Left ventricle myocardium inferior (tissue), 1 donor: ENCODE data around the gene HOXD10. TPM values are rescaled to one million over a fixed set of nuclear protein-coding genes. Genes with fewer than 3 reads are reported as not detected.

ENCODE experiments used
- DNase-seq: peaks from one replicate; pipeline ENCODE4 v3.0.0-alpha.2; 2020
- H3K27ac ChIP-seq: fragments of 200-600 bp; replicated peaks from 2 replicates; pipeline ENCODE4 v1.8.0; 2021
- H3K27me3 ChIP-seq: fragments of 200-600 bp; 2 replicates; pipeline ENCODE4 v1.8.0; 2021; ENCODE audit warnings: low read depth
- H3K36me3 ChIP-seq: fragments of 200-600 bp; 2 replicates; pipeline ENCODE4 v1.8.0; 2021
- H3K4me1 ChIP-seq: fragments of 200-600 bp; 2 replicates; pipeline ENCODE4 v1.8.0; 2021
- H3K4me3 ChIP-seq: fragments of 200-600 bp; 2 replicates; pipeline ENCODE4 v1.8.0; 2021; ENCODE audit warnings: mild to moderate bottlenecking, moderate library complexity
- H3K9me3 ChIP-seq: fragments of 200-600 bp; replicated peaks from 2 replicates; pipeline ENCODE4 v1.8.0; 2021
- intact Hi-C: fragments of 100-400 bp; cut with micrococcal nuclease; formaldehyde crosslinking; loops from one replicate; pipeline ENCODE4 v1.11.0; 2022
- total RNA-seq: library from RNA; stranded (reverse); fragmentation: NEBNext Ultra II Directional; extraction: Animal tissue kit (Norgen Biotek cat#: 25700); gene quantifications from one replicate; pipeline ENCODE4 v1.2.1, GENCODE V29; 2021
- TF ChIP-seq, protein P1 (sequence below): fragments of 200-600 bp; IDR thresholded peaks from 2 replicates; pipeline ENCODE4 v1.8.0; 2021; ENCODE audit warnings: antibody characterized with exemption, mild to moderate bottlenecking, borderline replicate concordance
- donor health status: DM: no; HTN: yes; CAD: no; lungs with severe emphysema.

The HOXD10 gene
- total RNA-seq, 1 donor from 2014 or later: not detected

- intact Hi-C loops: loop anchor here (5.0 kb wide), 1 partner anchor 732 kb away; no protein-coding TSS in a partner anchor
Observed at GRCh38 chr2:176094349-176094748, 22.2 kb upstream of the HOXD10 start.

DNA sequence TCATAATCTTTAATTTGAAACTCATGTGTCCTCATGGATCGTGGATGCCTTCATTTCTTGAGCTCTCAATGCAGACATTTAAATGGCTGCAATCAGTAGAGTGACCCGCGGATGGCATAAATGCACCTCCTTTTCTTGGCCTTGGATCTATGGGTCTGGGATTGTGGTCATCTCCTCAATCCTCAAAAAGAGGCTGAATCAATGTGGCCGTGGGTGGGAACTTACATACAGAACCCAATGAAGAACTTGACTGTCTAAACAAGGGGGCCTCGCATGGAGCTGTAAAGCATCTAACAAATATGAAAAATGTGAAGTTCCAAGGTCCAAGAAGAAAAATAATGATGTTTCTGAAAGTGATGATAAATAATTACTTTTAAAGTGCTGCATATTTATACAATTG lies 21.2 kb upstream of the HOXD10 start:
- no peak for DNase-seq
- Histone ChIP-seq H3K4me3 (no peak overlapping the region), H3K27me3 (peaks cover 100% of the 10 kb centered on the region), H3K36me3 (no peaks in the 10 kb centered on the region), H3K27ac (no peak overlapping the region), H3K4me1 (peaks cover 48% of the 10 kb centered on the region), H3K9me3 (no peaks in the 10 kb centered on the region)
- intact Hi-C loops: no loop called here
- TF ChIP-seq, protein P1, sequence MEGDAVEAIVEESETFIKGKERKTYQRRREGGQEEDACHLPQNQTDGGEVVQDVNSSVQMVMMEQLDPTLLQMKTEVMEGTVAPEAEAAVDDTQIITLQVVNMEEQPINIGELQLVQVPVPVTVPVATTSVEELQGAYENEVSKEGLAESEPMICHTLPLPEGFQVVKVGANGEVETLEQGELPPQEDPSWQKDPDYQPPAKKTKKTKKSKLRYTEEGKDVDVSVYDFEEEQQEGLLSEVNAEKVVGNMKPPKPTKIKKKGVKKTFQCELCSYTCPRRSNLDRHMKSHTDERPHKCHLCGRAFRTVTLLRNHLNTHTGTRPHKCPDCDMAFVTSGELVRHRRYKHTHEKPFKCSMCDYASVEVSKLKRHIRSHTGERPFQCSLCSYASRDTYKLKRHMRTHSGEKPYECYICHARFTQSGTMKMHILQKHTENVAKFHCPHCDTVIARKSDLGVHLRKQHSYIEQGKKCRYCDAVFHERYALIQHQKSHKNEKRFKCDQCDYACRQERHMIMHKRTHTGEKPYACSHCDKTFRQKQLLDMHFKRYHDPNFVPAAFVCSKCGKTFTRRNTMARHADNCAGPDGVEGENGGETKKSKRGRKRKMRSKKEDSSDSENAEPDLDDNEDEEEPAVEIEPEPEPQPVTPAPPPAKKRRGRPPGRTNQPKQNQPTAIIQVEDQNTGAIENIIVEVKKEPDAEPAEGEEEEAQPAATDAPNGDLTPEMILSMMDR: no peak

More at GRCh38 chr2:176094349-176094748, 22.2 kb upstream of the HOXD10 start:
- H3K9me3 ChIP-seq: no peaks in the 10 kb centered on the region
- H3K27ac ChIP-seq: no peak overlapping the region
- H3K36me3 ChIP-seq: no peaks in the 10 kb centered on the region
- TF ChIP-seq, protein P1: no peak
- no peak for DNase-seq
- peaks cover 39% of the 10 kb centered on the region for H3K4me1 ChIP-seq
- H3K4me3 ChIP-seq: no peak overlapping the region
- H3K27me3 ChIP-seq: peaks cover 100% of the 10 kb centered on the region

GRCh38 chr2:176096243-176096985 lies 20.2 kb upstream of the HOXD10 start:
- Histone ChIP-seq H3K27ac (no peak overlapping the region), H3K4me1 (peaks cover 50% of the 10 kb centered on the region), H3K4me3 (peak overlapping the region; percentile 64), H3K9me3 (no peaks in the 10 kb centered on the region), H3K27me3 (peaks cover 100% of the 10 kb centered on the region), H3K36me3 (no peaks in the 10 kb centered on the region)
- TF ChIP-seq, protein P1: no peak
- no peak for DNase-seq
- intact Hi-C loops: no loop called here

GRCh38 chr2:176096986-176097819 lies 19.4 kb upstream of the HOXD10 start:
- H3K9me3 ChIP-seq: no peaks in the 10 kb centered on the region
- H3K4me1 ChIP-seq: peaks cover 50% of the 10 kb centered on the region
- TF ChIP-seq, protein P1: peak; percentile 88
- no peaks in the 10 kb centered on the region for H3K36me3 ChIP-seq
- peaks cover 100% of the 10 kb centered on the region for H3K27me3 ChIP-seq
- peak; percentile 51 for DNase-seq
- H3K4me3 ChIP-seq: peak overlapping the region; percentile 64
- intact Hi-C loops: no loop called here
- no peak overlapping the region for H3K27ac ChIP-seq

GRCh38 chr2:176097820-176098365 lies 18.7 kb upstream of the HOXD10 start:
- no peaks in the 10 kb centered on the region for H3K36me3 ChIP-seq
- peak overlapping the region; percentile 64 for H3K4me3 ChIP-seq
- intact Hi-C loops: no loop called here
- H3K27me3 ChIP-seq: peaks cover 100% of the 10 kb centered on the region
- no peak for DNase-seq
- H3K9me3 ChIP-seq: no peaks in the 10 kb centered on the region
- TF ChIP-seq, protein P1: peak; percentile 16
- H3K27ac ChIP-seq: no peak overlapping the region
- peaks cover 44% of the 10 kb centered on the region for H3K4me1 ChIP-seq
